Frontal cortex (tissue), 4 donors: ENCODE measurements around the gene POLR1B. TPM values are rescaled to one million over a fixed set of nuclear protein-coding genes. Genes with fewer than 3 reads are reported as not detected.
"Not testable (repeated sequence)": the region's sequence is repeated elsewhere in the genome, so short reads cannot be mapped to it uniquely, and the experiment has no call there.

Experiments used
- DNase-seq, 2 donors: peaks; one replicate each; pipeline ENCODE4 v3.0.0; 2012; ENCODE audit warnings: low spot score in 2 of 2
- FAIRE-seq: peaks from 2 replicates; lab custom pipeline; 2012; peaks lifted over from hg19 to GRCh38; lab: Jason Lieb, UNC
- total RNA-seq: library from RNA; depleted of rRNA; stranded (reverse); fragments of >200 nt; gene quantifications from one replicate; pipeline ENCODE4 v1.2.3, GENCODE V29; 2014
- donor health status: control.
- donor health status: control.
- donor health status: control.

POLR1B gene
- total RNA-seq, 1 donor from 2014 or later = 33.0 TPM

- not testable (repeated sequence) for FAIRE-seq
Observed at GRCh38 chr2:112536665-112537064, 5.6 kb upstream of the POLR1B start.

DNA sequence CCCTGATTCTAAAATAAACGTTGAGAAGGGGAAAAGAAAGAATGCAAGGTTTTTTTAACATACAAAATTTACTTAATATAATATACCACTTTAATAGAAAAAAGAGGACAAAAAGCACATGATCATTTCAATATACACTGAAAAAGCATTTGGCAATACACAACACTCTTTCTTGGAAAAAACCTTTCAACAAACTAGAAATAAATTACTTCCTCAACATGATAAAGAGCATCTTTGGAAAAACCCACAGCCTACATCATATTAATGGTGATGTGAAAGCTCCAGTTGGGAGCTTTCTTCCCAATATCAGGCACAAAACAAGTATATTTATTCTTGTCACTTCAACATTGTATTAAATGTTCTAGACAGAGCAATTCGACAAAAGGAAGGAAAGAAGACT, 3.0 kb upstream of the POLR1B start:
- DNase-seq (no peak), FAIRE-seq (no peak)

More at GRCh38 chr2:112536665-112537064, 5.6 kb upstream of the POLR1B start:
- DNase-seq = not testable (repeated sequence)

GRCh38 chr2:112540906-112541305, 1.4 kb upstream of the POLR1B start:
- DNase-seq (no peak), FAIRE-seq (no peak)

GRCh38 chr2:112541315-112542122, 746 bp upstream of the POLR1B start:
- FAIRE-seq (no peak), DNase-seq (no peak)

- no peak for FAIRE-seq
Observed at GRCh38 chr2:112542984-112543661, 858 bp downstream of the POLR1B start.

GRCh38 chr2:112547333-112547732, 5.1 kb downstream of the POLR1B start:
- DNase-seq (no peak), FAIRE-seq (no peak)

More at GRCh38 chr2:112542984-112543661, 858 bp downstream of the POLR1B start:
- no peak for DNase-seq

- no peak for FAIRE-seq
- no peak for DNase-seq
Observed at GRCh38 chr2:112548980-112549379, 6.7 kb downstream of the POLR1B start.

GRCh38 chr2:112566104-112566503, 23.8 kb downstream of the POLR1B start:
- DNase-seq (no peak), FAIRE-seq (no peak)

DNA sequence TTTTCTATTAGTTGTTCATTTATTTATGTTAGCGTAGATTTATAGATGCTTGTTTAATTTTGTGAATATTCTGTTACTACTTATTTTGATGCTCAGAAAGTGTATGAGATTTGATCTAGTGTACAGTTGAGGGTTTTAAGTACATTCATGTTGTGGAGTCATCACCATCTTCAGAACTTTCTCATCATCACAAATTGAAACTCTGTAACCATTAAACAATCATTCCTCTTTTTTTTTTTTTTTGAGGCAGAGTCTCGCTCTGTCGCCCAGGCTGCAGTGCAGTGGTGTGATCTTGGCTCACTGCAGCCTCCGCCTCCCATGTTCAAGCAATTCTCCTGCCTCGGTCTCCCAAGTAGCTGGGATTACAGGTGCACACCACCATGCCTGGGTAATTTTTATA, 24.2 kb downstream of the POLR1B start:
- not testable (repeated sequence) for DNase-seq, FAIRE-seq

DNA sequence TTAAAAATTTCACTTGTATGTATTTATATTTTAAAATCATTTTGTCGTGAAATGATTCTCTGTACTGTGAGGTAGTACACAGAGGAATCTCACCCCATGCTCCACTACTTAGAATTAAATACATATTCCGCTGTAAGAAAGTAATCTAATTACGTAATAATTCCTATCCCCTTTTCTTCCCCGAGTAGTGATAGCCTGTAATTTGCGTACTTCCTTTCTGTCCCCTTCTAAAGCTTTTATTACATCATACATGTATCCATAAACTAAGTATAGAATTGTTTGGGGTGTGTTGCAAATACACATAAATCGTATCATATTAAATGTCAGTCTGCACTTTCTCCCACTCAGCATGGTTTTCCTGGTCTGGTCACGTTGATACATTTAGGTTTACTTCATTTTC, 29.7 kb downstream of the POLR1B start:
- FAIRE-seq (no peak), DNase-seq (no peak)

- FAIRE-seq (no peak), DNase-seq (no peak)
Observed at GRCh38 chr2:112577756-112578155, 35.5 kb downstream of the POLR1B start.

- FAIRE-seq = no peak
- no peak for DNase-seq
Observed at GRCh38 chr2:112579241-112579640, 37.0 kb downstream of the POLR1B start.

- FAIRE-seq = no peak
- no peak for DNase-seq
Observed at GRCh38 chr2:112580084-112580483, 37.8 kb downstream of the POLR1B start.

DNA sequence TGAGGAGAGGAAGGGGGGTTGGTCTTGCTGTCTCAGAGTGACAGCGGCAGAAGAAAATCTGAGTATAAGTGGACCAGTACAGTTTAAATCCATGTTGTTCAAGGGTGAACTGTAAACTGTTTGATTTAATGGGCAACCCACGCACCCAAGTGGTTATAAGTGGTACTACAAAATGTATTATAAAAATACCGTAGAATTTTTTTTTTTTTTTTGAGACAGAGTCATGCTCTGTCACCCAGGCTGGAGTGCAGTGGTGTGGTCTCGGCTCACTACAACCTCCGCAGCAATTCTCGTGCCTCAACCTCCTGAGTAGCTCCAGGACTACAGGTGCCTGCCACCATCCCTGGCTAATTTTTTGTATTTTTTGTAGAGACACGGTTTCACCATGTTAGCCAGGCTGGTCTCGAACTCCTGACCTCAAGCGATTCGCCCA, 40.1 kb downstream of the POLR1B start:
- FAIRE-seq (no peak), DNase-seq (no peak)

GRCh38 chr2:112583497-112584133, 41.4 kb downstream of the POLR1B start:
- FAIRE-seq (no peak), DNase-seq (no peak)

DNA sequence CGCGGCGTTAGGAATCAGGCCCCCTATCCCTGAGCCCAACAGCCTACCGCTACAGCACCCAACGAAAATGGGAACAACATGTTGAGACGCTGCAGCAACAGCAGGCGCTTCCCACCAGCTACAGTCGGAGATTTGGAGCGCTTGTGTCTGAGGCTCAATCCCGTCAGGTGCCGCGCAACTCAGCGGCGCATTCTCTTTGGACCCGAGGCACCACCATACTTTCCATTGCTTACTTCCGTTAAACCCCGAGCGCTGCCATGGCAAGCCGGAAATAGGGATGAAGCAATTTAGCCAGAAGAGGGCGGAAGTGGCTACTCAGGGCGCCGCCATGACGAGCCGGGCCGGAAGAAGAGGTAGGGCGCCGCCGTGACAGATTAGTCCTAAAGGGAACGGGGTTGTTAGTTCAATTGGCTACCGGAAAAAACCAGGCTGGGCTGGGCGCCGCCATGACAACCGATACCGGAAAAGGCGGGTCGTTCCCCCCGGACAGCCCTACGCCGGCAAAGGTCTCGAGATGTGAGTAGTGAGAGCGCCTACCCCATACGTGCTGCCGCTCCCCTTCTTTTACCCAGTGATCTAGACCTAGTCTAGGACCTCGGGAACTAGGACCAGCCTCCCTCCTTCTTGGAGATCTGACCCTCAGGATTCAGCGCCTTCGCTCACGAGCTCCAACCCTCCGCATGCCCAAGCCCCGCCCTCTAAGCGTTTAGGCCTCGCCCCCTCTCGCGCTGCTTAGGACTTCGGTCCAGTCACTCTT, 42.0 kb downstream of the POLR1B start, which contains the start of gene CHCHD5:
CHCHD5 (plus strand) TSS at position 476 of the 757 bp plus-strand sequence; CDS start at position 515, 39 bp downstream.
- no peak for FAIRE-seq
- peak; percentile 59 to 85 for DNase-seq

DNA sequence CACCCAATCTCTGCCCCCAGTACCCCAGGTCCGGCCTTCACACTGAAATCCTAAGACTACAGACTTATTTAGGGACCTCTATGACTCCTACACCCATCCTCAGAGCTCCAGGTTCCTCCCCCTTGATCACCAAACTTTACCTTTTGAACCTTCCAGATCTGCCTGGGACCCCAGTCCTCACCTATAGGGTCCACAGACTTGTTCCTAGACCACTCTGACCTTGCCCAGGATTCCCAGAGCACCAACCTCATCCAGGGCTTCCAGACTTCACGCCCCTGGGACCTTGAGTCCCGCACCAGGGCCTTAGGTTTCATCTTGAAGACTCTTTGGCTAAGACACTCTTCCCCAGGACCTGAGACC, 42.6 kb downstream of the POLR1B start:
- FAIRE-seq (no peak), DNase-seq (no peak)

GRCh38 chr2:112585400-112585799, 43.1 kb downstream of the POLR1B start:
- no peak for DNase-seq
- no peak for FAIRE-seq

DNA sequence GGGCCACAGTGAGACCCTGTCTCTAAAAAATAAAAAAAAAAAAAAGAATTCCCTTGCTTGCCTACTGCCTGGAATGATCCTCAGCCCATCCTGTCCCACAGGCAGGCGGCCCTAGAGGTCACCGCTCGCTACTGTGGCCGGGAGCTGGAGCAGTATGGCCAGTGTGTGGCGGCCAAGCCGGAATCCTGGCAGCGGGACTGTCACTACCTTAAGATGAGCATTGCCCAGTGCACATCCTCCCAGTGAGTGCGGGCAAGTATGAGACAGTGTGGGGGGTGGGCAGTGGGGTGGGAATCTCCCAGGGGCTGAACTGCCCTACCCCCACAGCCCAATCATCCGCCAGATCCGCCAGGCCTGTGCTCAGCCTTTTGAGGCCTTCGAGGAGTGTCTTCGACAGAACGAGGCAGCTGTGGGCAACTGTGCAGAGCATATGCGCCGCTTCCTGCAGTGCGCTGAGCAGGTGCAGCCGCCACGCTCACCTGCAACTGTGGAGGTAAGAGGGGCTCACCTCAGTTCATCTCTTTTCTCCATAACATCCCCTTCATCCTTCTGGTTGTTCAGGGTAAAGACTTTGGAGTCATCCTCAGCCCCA, 43.7 kb downstream of the POLR1B start:
- DNase-seq (no peak), FAIRE-seq (no peak)
